Smooth muscle cell (in vitro differentiated cells): Measurements from ENCODE around the gene TNRC6C. TPM values are rescaled to one million over a fixed set of nuclear protein-coding genes. Genes with fewer than 3 reads are reported as not detected.

Source experiments
- DNase-seq: peaks from one replicate; lab custom pipeline; 2025; ENCODE audit not compliant: unreplicated experiment; lab: John Stamatoyannopoulos, UW
- H2AFZ ChIP-seq: fragments of 200-600 bp; sonication (generic); 2 replicates; pipeline ENCODE4 v1.6.0; 2016; ENCODE audit warnings: antibody characterized with exemption, low read depth, mild to moderate bottlenecking
- H3F3A ChIP-seq: fragments of 200-600 bp; sonication (generic); 2 replicates; pipeline ENCODE4 v1.6.0; 2017; ENCODE audit warnings: antibody characterized with exemption, low read depth
- H3K27ac ChIP-seq: fragments of 200-600 bp; sonication (generic); 2 replicates; pipeline ENCODE4 v1.5.1; 2016; ENCODE audit warnings: low read depth, mild to moderate bottlenecking
- H3K27me3 ChIP-seq: fragments of 200-600 bp; sonication (generic); 2 replicates; pipeline ENCODE4 v1.6.1; 2016; ENCODE audit warnings: low read depth, mild to moderate bottlenecking
- H3K36me3 ChIP-seq: fragments of 200-600 bp; sonication (generic); 2 replicates; pipeline ENCODE4 v1.5.1; 2016; ENCODE audit warnings: low read depth
- H3K4me1 ChIP-seq: fragments of 200-600 bp; sonication (generic); 2 replicates; pipeline ENCODE4 v1.5.1; 2016; ENCODE audit warnings: low read depth
- H3K4me2 ChIP-seq: fragments of 200-600 bp; sonication (generic); 2 replicates; pipeline ENCODE4 v1.6.0; 2016; ENCODE audit warnings: mild to moderate bottlenecking
- H3K4me3 ChIP-seq: fragments of 200-600 bp; sonication (generic); 2 replicates; pipeline ENCODE4 v1.5.1; 2016; ENCODE audit warnings: mild to moderate bottlenecking
- H3K79me2 ChIP-seq: fragments of 200-600 bp; sonication (generic); 2 replicates; pipeline ENCODE4 v1.6.0; 2016; ENCODE audit warnings: low read depth, mild to moderate bottlenecking
- H3K9ac ChIP-seq: fragments of 200-600 bp; sonication (generic); 2 replicates; pipeline ENCODE4 v1.6.0; 2016; ENCODE audit warnings: low read depth
- H3K9me3 ChIP-seq: fragments of 200-600 bp; sonication (generic); replicated peaks from 2 replicates; pipeline ENCODE4 v1.5.1; 2016; ENCODE audit warnings: low read depth
- H4K20me1 ChIP-seq: fragments of 200-600 bp; sonication (generic); 2 replicates; pipeline ENCODE4 v1.6.0; 2016; ENCODE audit warnings: low read depth
- CTCF ChIP-seq: fragments of 200-600 bp; sonication (generic); IDR thresholded peaks from 2 replicates; pipeline ENCODE4 v1.5.1; 2017; ENCODE audit warnings: borderline replicate concordance, mild to moderate bottlenecking, antibody characterized with exemption; ENCODE audit not compliant: insufficient read depth, poor library complexity, severe bottlenecking
- WGBS: methylation state at CpG from one replicate; pipeline ENCODE4 v1.1.7; 2016; ENCODE audit warnings: low lambda C conversion rate; 5-methylcytosine and 5-hydroxymethylcytosine counted together
- polyA plus RNA-seq: library from polyadenylated mRNA; unstranded; fragments of >200 nt; fragmentation: Nextera tagmentation; extraction: Ambion mirVana; gene quantifications from 2 replicates; pipeline ENCODE4 v1.2.1, GENCODE V29; 2016
- total RNA-seq: library from RNA; depleted of rRNA; stranded (reverse); fragments of >200 nt; gene quantifications from 2 replicates; pipeline ENCODE4 v1.2.3, GENCODE V29; 2014

TNRC6C gene
- total and polyA plus RNA-seq, 2 experiments from 2014 or later, result 2.4 to 3.9 TPM

- no peak overlapping the region for H3K9ac ChIP-seq
- H3K79me2 ChIP-seq, result no peaks in the 10 kb centered on the region
- H3K4me1 ChIP-seq, result no peaks in the 10 kb centered on the region
- no peaks in the 10 kb centered on the region for H3F3A ChIP-seq
- WGBS, result 93% methylated on average over 4 of the region's 4 CpGs
- no peaks in the 10 kb centered on the region for H4K20me1 ChIP-seq
- no peak overlapping the region for H3K4me2 ChIP-seq
- H3K27ac ChIP-seq, result no peak overlapping the region
- no peak overlapping the region for H2AFZ ChIP-seq
- H3K27me3 ChIP-seq, result no peaks in the 10 kb centered on the region
- TF ChIP-seq CTCF, result no peak
- DNase-seq, result no peak
- H3K4me3 ChIP-seq, result no peak overlapping the region
- H3K36me3 ChIP-seq, result no peaks in the 10 kb centered on the region
- H3K9me3 ChIP-seq, result no peaks in the 10 kb centered on the region
These were observed 144.8 kb downstream of the TNRC6C start for GRCh38 chr17:78103311-78103710.

GRCh38 chr17:78104540-78104941 is 146.0 kb downstream of the TNRC6C start:
- no peak for DNase-seq
- Histone ChIP-seq H3K4me1 (no peaks in the 10 kb centered on the region), H3K4me3 (no peak overlapping the region), H2AFZ (no peak overlapping the region), H4K20me1 (no peaks in the 10 kb centered on the region), H3F3A (no peaks in the 10 kb centered on the region), H3K36me3 (no peaks in the 10 kb centered on the region), H3K9me3 (no peaks in the 10 kb centered on the region), H3K27me3 (no peaks in the 10 kb centered on the region), H3K4me2 (no peak overlapping the region), H3K79me2 (no peaks in the 10 kb centered on the region), H3K27ac (no peak overlapping the region), H3K9ac (no peak overlapping the region)
- no peak for TF ChIP-seq CTCF
- 98% methylated on average over 28 of the region's 28 CpGs for WGBS

- Histone ChIP-seq H3F3A (no peaks in the 10 kb centered on the region), H3K9me3 (no peaks in the 10 kb centered on the region), H3K4me1 (no peaks in the 10 kb centered on the region), H2AFZ (no peak overlapping the region), H3K27me3 (no peaks in the 10 kb centered on the region), H3K79me2 (no peaks in the 10 kb centered on the region), H3K27ac (no peak overlapping the region), H3K4me3 (no peak overlapping the region), H3K4me2 (no peak overlapping the region), H4K20me1 (no peaks in the 10 kb centered on the region), H3K36me3 (no peaks in the 10 kb centered on the region), H3K9ac (no peak overlapping the region)
- no peak for DNase-seq
- 86% methylated on average over 16 of the region's 16 CpGs for WGBS
- no peak for TF ChIP-seq CTCF
These were observed 146.6 kb downstream of the TNRC6C start for GRCh38 chr17:78105101-78105500.

- Histone ChIP-seq H3K9me3 (no peaks in the 10 kb centered on the region), H3K79me2 (no peaks in the 10 kb centered on the region), H3K4me2 (no peak overlapping the region), H3K9ac (no peak overlapping the region), H3K27ac (no peak overlapping the region), H2AFZ (no peak overlapping the region), H3K27me3 (no peaks in the 10 kb centered on the region), H3F3A (no peaks in the 10 kb centered on the region), H4K20me1 (no peaks in the 10 kb centered on the region), H3K36me3 (no peaks in the 10 kb centered on the region), H3K4me1 (no peaks in the 10 kb centered on the region), H3K4me3 (no peak overlapping the region)
- WGBS, result 80% methylated on average over 13 of the region's 13 CpGs
- no peak for DNase-seq
- no peak for TF ChIP-seq CTCF
These were observed 147.0 kb downstream of the TNRC6C start for GRCh38 chr17:78105551-78105950.
